Esophagus muscularis mucosa (tissue), 4 donors: ENCODE results near the gene VWA1. TPM values are rescaled to one million over a fixed set of nuclear protein-coding genes. Genes with fewer than 3 reads are reported as not detected.

ENCODE experiments used
- DNase-seq: peaks from one replicate; pipeline ENCODE4 v3.0.0-alpha.2; 2017; ENCODE audit errors: extremely low spot score
- H3K27ac ChIP-seq, 4 donors: fragments of 200-600 bp; sonication (generic); replicated peaks in 1 of 4; 1 replicate in 3 of 4; 2 replicates in 1 of 4; pipeline ENCODE4 v1.5.1; 2016 to 2019; ENCODE audit warnings: mild to moderate bottlenecking in 1 of 4
- H3K27me3 ChIP-seq, 4 donors: fragments of 200-600 bp; sonication (generic); one replicate each; pipeline versions ENCODE4 v1.5.1 to v1.6.0; 2016 to 2019
- H3K36me3 ChIP-seq, 4 donors: fragments of 200-600 bp; sonication (generic); one replicate each; pipeline ENCODE4 v1.5.1; 2016 to 2019
- H3K4me1 ChIP-seq, 4 donors: fragments of 200-600 bp; sonication (generic); one replicate each; pipeline ENCODE4 v1.5.1; 2016 to 2019
- H3K4me3 ChIP-seq, 4 donors: fragments of 200-600 bp; sonication (generic); 1 replicate in 2 of 4; 2 replicates in 2 of 4; pipeline ENCODE4 v1.5.1; 2016 to 2019; ENCODE audit warnings: mild to moderate bottlenecking in 4 of 4, moderate library complexity in 1 of 4
- H3K9me3 ChIP-seq, 4 donors: fragments of 200-600 bp; sonication (generic); 1 replicate in 3 of 4; 2 replicates in 1 of 4; pipeline ENCODE4 v1.5.1; 2016 to 2019
- CTCF ChIP-seq, 3 experiments: fragments of 200-600 bp in 2 of 3; fragments of 450-650 bp in 1 of 3; sonication (generic) in 2 of 3; IDR thresholded peaks; one replicate each; pipeline ENCODE4 v1.5.1; 2017 to 2019; ENCODE audit warnings: antibody characterized with exemption in 3 of 3, mild to moderate bottlenecking in 2 of 3, moderate library complexity in 1 of 3
- EP300 ChIP-seq: sonication (generic); formaldehyde crosslinking; IDR thresholded peaks from one replicate; pipeline ENCODE4 v1.6.1; 2017; ENCODE audit warnings: antibody characterized with exemption
- POLR2A ChIP-seq: fragments of 450-650 bp; IDR thresholded peaks from one replicate; pipeline ENCODE4 v1.6.1; 2017; ENCODE audit warnings: antibody characterized with exemption, moderate library complexity, mild to moderate bottlenecking, low read depth
- POLR2AphosphoS5 ChIP-seq, 2 donors: sonication (generic); formaldehyde crosslinking; IDR thresholded peaks; one replicate each; pipeline ENCODE4 v1.6.1; 2017; ENCODE audit warnings: antibody characterized with exemption in 2 of 2
- WGBS: methylation state at CpG from one replicate; pipeline ENCODE4 v1.1.5; 2018; 5-methylcytosine and 5-hydroxymethylcytosine counted together
- intact Hi-C: fragments of 100-400 bp; cut with DNase I; formaldehyde crosslinking; loops from one replicate; pipeline ENCODE4 v1.15.1; 2023
- total RNA-seq, 4 donors: library from RNA; depleted of rRNA; stranded (reverse); fragments of >200 nt; gene quantifications; one replicate each; pipeline versions ENCODE4 v1.1.0 to v1.2.1, GENCODE V29; 2016

Gene VWA1
- total RNA-seq, 4 donors from 2014 or later = 99.7 to 168 (median 116) TPM

DNA sequence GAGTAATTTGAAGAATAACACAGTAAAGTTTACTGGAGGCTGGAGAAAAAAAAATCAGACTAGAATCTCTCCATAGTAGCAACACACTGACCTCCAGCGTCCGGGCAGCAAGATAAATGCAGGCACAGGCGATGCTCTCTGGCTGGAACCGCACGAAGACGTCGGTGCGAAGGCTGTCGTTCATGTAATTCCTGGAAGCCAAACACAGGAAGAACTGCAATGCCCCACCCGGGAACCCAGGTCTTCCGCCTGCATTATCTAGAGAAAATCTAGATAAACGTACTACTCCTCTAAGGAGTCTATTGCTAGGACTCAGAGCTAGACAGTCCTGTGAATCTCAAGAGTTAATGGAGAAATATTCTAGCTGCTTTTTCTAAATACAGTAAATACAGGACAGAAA lies 44.8 kb upstream of the VWA1 start:
- H3K27me3 ChIP-seq = no peaks in the 10 kb centered on the region
- no peak overlapping the region for H3K4me3 ChIP-seq
- H3K9me3 ChIP-seq = no peaks in the 10 kb centered on the region
- intact Hi-C loops = no loop called here
- WGBS = 77% methylated on average over 12 of the region's 12 CpGs
- TF ChIP-seq POLR2A (no peak), CTCF (IDR thresholded peaks at IDR 0.05) (no peak), POLR2AphosphoS5 (IDR thresholded peaks at IDR 0.05) (no peak), EP300 (no peak)
- peaks cover 99 to 100% (median 100%) of the 10 kb centered on the region in 4 donors for H3K36me3 ChIP-seq
- H3K4me1 ChIP-seq = peaks cover 5 to 12% (median 10%) of the 10 kb centered on the region in 4 donors
- no peak for DNase-seq
- H3K27ac ChIP-seq = no peak overlapping the region

- Histone ChIP-seq H3K4me1 (peaks cover 11 to 16% (median 14%) of the 10 kb centered on the region in 4 donors), H3K9me3 (no peaks in the 10 kb centered on the region), H3K27me3 (no peaks in the 10 kb centered on the region), H3K27ac (no peak overlapping the region), H3K4me3 (no peak overlapping the region), H3K36me3 (peaks cover 94 to 100% (median 100%) of the 10 kb centered on the region in 4 donors)
- intact Hi-C loops = no loop called here
- WGBS = 74% methylated on average over 12 of the region's 12 CpGs
- DNase-seq = no peak
- no peak for TF ChIP-seq CTCF (IDR thresholded peaks at IDR 0.05)
- no peak for TF ChIP-seq POLR2A
- TF ChIP-seq EP300 = no peak
- TF ChIP-seq POLR2AphosphoS5 (IDR thresholded peaks at IDR 0.05) = no peak
Observed at GRCh38 chr1:1391225-1391624, 44.3 kb upstream of the VWA1 start.

DNA sequence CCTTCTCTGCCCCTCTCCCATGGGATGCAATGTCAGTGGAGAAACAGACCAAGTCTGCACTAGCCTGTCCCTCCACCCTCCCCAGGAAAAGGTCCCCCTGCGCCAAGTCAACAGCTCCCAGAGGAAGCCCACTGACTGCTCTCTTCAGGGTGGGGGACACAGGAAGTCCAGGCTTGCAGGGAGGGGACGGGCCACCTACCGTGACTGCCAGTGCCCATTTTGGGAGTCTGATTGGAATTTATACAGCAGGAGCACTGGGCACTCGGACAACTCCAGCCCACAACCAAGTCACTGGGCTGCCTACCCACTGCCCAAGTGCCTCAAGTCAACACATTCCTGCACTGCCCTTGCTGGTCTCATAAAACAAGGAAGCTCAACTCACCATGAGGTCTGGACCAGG lies 42.5 kb upstream of the VWA1 start:
- no peak for DNase-seq
- intact Hi-C loops = no loop called here
- H3K27me3 ChIP-seq = no peaks in the 10 kb centered on the region
- H3K4me3 ChIP-seq = no peak overlapping the region
- TF ChIP-seq CTCF (IDR thresholded peaks at IDR 0.05) (no peak), EP300 (no peak), POLR2AphosphoS5 (IDR thresholded peaks at IDR 0.05) (no peak)
- 91% methylated on average over 4 of the region's 4 CpGs for WGBS
- H3K9me3 ChIP-seq = no peaks in the 10 kb centered on the region
- no peak overlapping the region for H3K27ac ChIP-seq
- peaks cover 25 to 34% (median 27%) of the 10 kb centered on the region in 4 donors for H3K4me1 ChIP-seq
- peaks cover 87 to 100% (median 100%) of the 10 kb centered on the region in 4 donors for H3K36me3 ChIP-seq

- no peaks in the 10 kb centered on the region for H3K27me3 ChIP-seq
- 94% methylated on average over 2 of the region's 11 CpGs for WGBS
- H3K9me3 ChIP-seq = no peaks in the 10 kb centered on the region
- H3K4me3 ChIP-seq = no peak overlapping the region
- peaks cover 30 to 38% (median 31%) of the 10 kb centered on the region in 4 donors for H3K4me1 ChIP-seq
- peaks cover 83 to 100% (median 97%) of the 10 kb centered on the region in 4 donors for H3K36me3 ChIP-seq
- no peak for TF ChIP-seq POLR2A
- no peak for TF ChIP-seq EP300
- no peak for TF ChIP-seq CTCF (IDR thresholded peaks at IDR 0.05)
- TF ChIP-seq POLR2AphosphoS5 (IDR thresholded peaks at IDR 0.05) = no peak
- intact Hi-C loops = no loop called here
- DNase-seq = no peak
- H3K27ac ChIP-seq = no peak overlapping the region
Observed at GRCh38 chr1:1393428-1393827, 42.1 kb upstream of the VWA1 start.

GRCh38 chr1:1394116-1394515 lies 41.4 kb upstream of the VWA1 start:
- intact Hi-C loops = no loop called here
- DNase-seq = no peak
- no peak overlapping the region for H3K27ac ChIP-seq
- no peaks in the 10 kb centered on the region for H3K9me3 ChIP-seq
- WGBS = 95% methylated on average over 7 of the region's 7 CpGs
- TF ChIP-seq CTCF (IDR thresholded peaks at IDR 0.05) = no peak
- no peak for TF ChIP-seq POLR2A
- no peak for TF ChIP-seq EP300
- no peak for TF ChIP-seq POLR2AphosphoS5 (IDR thresholded peaks at IDR 0.05)
- H3K4me3 ChIP-seq = no peak overlapping the region
- no peaks in the 10 kb centered on the region for H3K27me3 ChIP-seq
- H3K4me1 ChIP-seq = peaks cover 30 to 40% (median 34%) of the 10 kb centered on the region in 4 donors
- peaks cover 76 to 93% (median 90%) of the 10 kb centered on the region in 4 donors for H3K36me3 ChIP-seq
